ENCODE measurements around the gene VAC14.

The VAC14 gene

GRCh38 chr16:70656712-70657263, 144.2 kb downstream of the VAC14 start:
- H3K9ac ChIP-seq (ENCODE audit: low read depth in 1 of 2, low read length in 2 of 2), result no peak overlapping the region
- peaks cover 6 to 7% of the 10 kb centered on the region in 2 donors for H3K4me1 ChIP-seq (ENCODE audit: control insufficient read depth in 1 of 2, insufficient read depth in 2 of 2, low read length in 2 of 2)
- H3K27me3 ChIP-seq (ENCODE audit: control insufficient read depth in 1 of 2, insufficient read depth in 2 of 2, low read length in 2 of 2), result no peaks in the 10 kb centered on the region
- H3K9me3 ChIP-seq (ENCODE audit: control insufficient read depth in 1 of 2, low read length in 2 of 2), result no peaks in the 10 kb centered on the region
- no peak overlapping the region for H3K4me3 ChIP-seq (ENCODE audit: low read depth in 1 of 2, low read length in 2 of 2)
- H3K36me3 ChIP-seq (ENCODE audit: control insufficient read depth in 1 of 2, insufficient read depth in 2 of 2, low read length in 2 of 2), result no peaks in the 10 kb centered on the region
- H3K27ac ChIP-seq (ENCODE audit: low read depth, low read length), result no peak overlapping the region

- Histone ChIP-seq H3K9ac (ENCODE audit: low read depth in 1 of 2, low read length in 2 of 2) (no peak overlapping the region), H3K27me3 (ENCODE audit: control insufficient read depth in 1 of 2, insufficient read depth in 2 of 2, low read length in 2 of 2) (no peaks in the 10 kb centered on the region), H3K4me3 (ENCODE audit: low read depth in 1 of 2, low read length in 2 of 2) (no peak overlapping the region), H3K27ac (ENCODE audit: low read depth, low read length) (no peak overlapping the region), H3K4me1 (ENCODE audit: control insufficient read depth in 1 of 2, insufficient read depth in 2 of 2, low read length in 2 of 2) (peaks cover 6 to 7% of the 10 kb centered on the region in 2 donors), H3K9me3 (ENCODE audit: control insufficient read depth in 1 of 2, low read length in 2 of 2) (no peaks in the 10 kb centered on the region), H3K36me3 (ENCODE audit: control insufficient read depth in 1 of 2, insufficient read depth in 2 of 2, low read length in 2 of 2) (no peaks in the 10 kb centered on the region)
Measured at GRCh38 chr16:70656065-70656711, 144.8 kb downstream of the VAC14 start.

GRCh38 chr16:70653809-70654771, 146.9 kb downstream of the VAC14 start:
- peak overlapping the region; percentile 57 to 73 for H3K4me3 ChIP-seq (ENCODE audit: low read depth in 1 of 2, low read length in 2 of 2)
- H3K36me3 ChIP-seq (ENCODE audit: control insufficient read depth in 1 of 2, insufficient read depth in 2 of 2, low read length in 2 of 2), result no peaks in the 10 kb centered on the region
- peak overlapping the region; percentile 34 to 57 for H3K9ac ChIP-seq (ENCODE audit: low read depth in 1 of 2, low read length in 2 of 2)
- H3K4me1 ChIP-seq (ENCODE audit: control insufficient read depth in 1 of 2, insufficient read depth in 2 of 2, low read length in 2 of 2), result peaks cover 6 to 7% of the 10 kb centered on the region in 2 donors
- no peak overlapping the region for H3K27ac ChIP-seq (ENCODE audit: low read depth, low read length)
- H3K27me3 ChIP-seq (ENCODE audit: control insufficient read depth in 1 of 2, insufficient read depth in 2 of 2, low read length in 2 of 2), result no peaks in the 10 kb centered on the region
- no peaks in the 10 kb centered on the region for H3K9me3 ChIP-seq (ENCODE audit: control insufficient read depth in 1 of 2, low read length in 2 of 2)

GRCh38 chr16:70653406-70653805, 147.6 kb downstream of the VAC14 start:
- no peak overlapping the region for H3K4me3 ChIP-seq (ENCODE audit: low read depth in 1 of 2, low read length in 2 of 2)
- no peak overlapping the region for H3K27ac ChIP-seq (ENCODE audit: low read depth, low read length)
- H3K36me3 ChIP-seq (ENCODE audit: control insufficient read depth in 1 of 2, insufficient read depth in 2 of 2, low read length in 2 of 2), result no peaks in the 10 kb centered on the region
- no peaks in the 10 kb centered on the region for H3K27me3 ChIP-seq (ENCODE audit: control insufficient read depth in 1 of 2, insufficient read depth in 2 of 2, low read length in 2 of 2)
- H3K4me1 ChIP-seq (ENCODE audit: control insufficient read depth in 1 of 2, insufficient read depth in 2 of 2, low read length in 2 of 2), result peaks cover 6 to 7% of the 10 kb centered on the region in 2 donors
- H3K9me3 ChIP-seq (ENCODE audit: control insufficient read depth in 1 of 2, low read length in 2 of 2), result no peaks in the 10 kb centered on the region
- H3K9ac ChIP-seq (ENCODE audit: low read depth in 1 of 2, low read length in 2 of 2), result no peak overlapping the region

- Histone ChIP-seq H3K9ac (ENCODE audit: low read depth in 1 of 2, low read length in 2 of 2) (no peak overlapping the region), H3K27ac (ENCODE audit: low read depth, low read length) (no peak overlapping the region), H3K4me1 (ENCODE audit: control insufficient read depth in 1 of 2, insufficient read depth in 2 of 2, low read length in 2 of 2) (peaks cover 6 to 7% of the 10 kb centered on the region in 2 donors), H3K27me3 (ENCODE audit: control insufficient read depth in 1 of 2, insufficient read depth in 2 of 2, low read length in 2 of 2) (no peaks in the 10 kb centered on the region), H3K4me3 (ENCODE audit: low read depth in 1 of 2, low read length in 2 of 2) (no peak overlapping the region), H3K9me3 (ENCODE audit: control insufficient read depth in 1 of 2, low read length in 2 of 2) (no peaks in the 10 kb centered on the region), H3K36me3 (ENCODE audit: control insufficient read depth in 1 of 2, insufficient read depth in 2 of 2, low read length in 2 of 2) (no peaks in the 10 kb centered on the region)
Measured at GRCh38 chr16:70652322-70652721, 148.6 kb downstream of the VAC14 start.

- H3K9ac ChIP-seq (ENCODE audit: low read depth in 1 of 2, low read length in 2 of 2), result no peak overlapping the region
- H3K27ac ChIP-seq (ENCODE audit: low read depth, low read length), result no peak overlapping the region
- no peak overlapping the region for H3K4me3 ChIP-seq (ENCODE audit: low read depth in 1 of 2, low read length in 2 of 2)
- no peaks in the 10 kb centered on the region for H3K27me3 ChIP-seq (ENCODE audit: control insufficient read depth in 1 of 2, insufficient read depth in 2 of 2, low read length in 2 of 2)
- peaks cover 6 to 7% of the 10 kb centered on the region in 2 donors for H3K4me1 ChIP-seq (ENCODE audit: control insufficient read depth in 1 of 2, insufficient read depth in 2 of 2, low read length in 2 of 2)
- no peaks in the 10 kb centered on the region for H3K9me3 ChIP-seq (ENCODE audit: control insufficient read depth in 1 of 2, low read length in 2 of 2)
- no peaks in the 10 kb centered on the region for H3K36me3 ChIP-seq (ENCODE audit: control insufficient read depth in 1 of 2, insufficient read depth in 2 of 2, low read length in 2 of 2)
Measured at GRCh38 chr16:70651524-70651923, 149.4 kb downstream of the VAC14 start.

- Histone ChIP-seq H3K4me1 (ENCODE audit: control insufficient read depth in 1 of 2, insufficient read depth in 2 of 2, low read length in 2 of 2) (peaks cover 6 to 7% of the 10 kb centered on the region in 2 donors), H3K27ac (ENCODE audit: low read depth, low read length) (no peak overlapping the region), H3K27me3 (ENCODE audit: control insufficient read depth in 1 of 2, insufficient read depth in 2 of 2, low read length in 2 of 2) (no peaks in the 10 kb centered on the region), H3K9me3 (ENCODE audit: control insufficient read depth in 1 of 2, low read length in 2 of 2) (no peaks in the 10 kb centered on the region), H3K4me3 (ENCODE audit: low read depth in 1 of 2, low read length in 2 of 2) (no peak overlapping the region), H3K36me3 (ENCODE audit: control insufficient read depth in 1 of 2, insufficient read depth in 2 of 2, low read length in 2 of 2) (no peaks in the 10 kb centered on the region), H3K9ac (ENCODE audit: low read depth in 1 of 2, low read length in 2 of 2) (no peak overlapping the region)
Measured at GRCh38 chr16:70650216-70650615, 150.7 kb downstream of the VAC14 start.

- Histone ChIP-seq H3K36me3 (ENCODE audit: control insufficient read depth in 1 of 2, insufficient read depth in 2 of 2, low read length in 2 of 2) (no peaks in the 10 kb centered on the region), H3K4me3 (ENCODE audit: low read depth in 1 of 2, low read length in 2 of 2) (no peak overlapping the region), H3K9me3 (ENCODE audit: control insufficient read depth in 1 of 2, low read length in 2 of 2) (no peaks in the 10 kb centered on the region), H3K27me3 (ENCODE audit: control insufficient read depth in 1 of 2, insufficient read depth in 2 of 2, low read length in 2 of 2) (no peaks in the 10 kb centered on the region), H3K9ac (ENCODE audit: low read depth in 1 of 2, low read length in 2 of 2) (no peak overlapping the region), H3K4me1 (ENCODE audit: control insufficient read depth in 1 of 2, insufficient read depth in 2 of 2, low read length in 2 of 2) (peaks cover 5% of the 10 kb centered on the region in 2 donors), H3K27ac (ENCODE audit: low read depth, low read length) (no peak overlapping the region)
Measured at GRCh38 chr16:70649300-70649699, 151.7 kb downstream of the VAC14 start.

GRCh38 chr16:70648606-70649005, 152.4 kb downstream of the VAC14 start:
- H3K4me1 ChIP-seq (ENCODE audit: control insufficient read depth in 1 of 2, insufficient read depth in 2 of 2, low read length in 2 of 2), result no peaks in the 10 kb centered on the region
- H3K4me3 ChIP-seq (ENCODE audit: low read depth in 1 of 2, low read length in 2 of 2), result no peak overlapping the region
- H3K36me3 ChIP-seq (ENCODE audit: control insufficient read depth in 1 of 2, insufficient read depth in 2 of 2, low read length in 2 of 2), result no peaks in the 10 kb centered on the region
- no peaks in the 10 kb centered on the region for H3K9me3 ChIP-seq (ENCODE audit: control insufficient read depth in 1 of 2, low read length in 2 of 2)
- H3K27me3 ChIP-seq (ENCODE audit: control insufficient read depth in 1 of 2, insufficient read depth in 2 of 2, low read length in 2 of 2), result no peaks in the 10 kb centered on the region
- H3K27ac ChIP-seq (ENCODE audit: low read depth, low read length), result no peak overlapping the region
- no peak overlapping the region for H3K9ac ChIP-seq (ENCODE audit: low read depth in 1 of 2, low read length in 2 of 2)
